GM19099 (cell line): Measurements from ENCODE around the gene BACE2.

Source experiments
- POLR2A ChIP-seq: IDR thresholded peaks from 3 replicates; pipeline ENCODE4 v1.6.1; 2011; ENCODE audit warnings: low read depth; ENCODE audit not compliant: insufficient read length; ENCODE audit errors: extremely low read depth

Gene BACE2

GRCh38 chr21:41213021-41213420 lies 45.1 kb downstream of the BACE2 start:
- TF ChIP-seq POLR2A = no peak

- TF ChIP-seq POLR2A = no peak
Measured at GRCh38 chr21:41215856-41216408, 48.0 kb downstream of the BACE2 start.

- TF ChIP-seq POLR2A = no peak
Measured at GRCh38 chr21:41216486-41216885, 48.5 kb downstream of the BACE2 start.

- TF ChIP-seq POLR2A = no peak
Measured at GRCh38 chr21:41217671-41218385, 49.9 kb downstream of the BACE2 start.

GRCh38 chr21:41219498-41220207 lies 51.7 kb downstream of the BACE2 start:
- TF ChIP-seq POLR2A = no peak

GRCh38 chr21:41220208-41220733 lies 52.3 kb downstream of the BACE2 start:
- TF ChIP-seq POLR2A = no peak

GRCh38 chr21:41222247-41223068 lies 54.5 kb downstream of the BACE2 start:
- no peak for TF ChIP-seq POLR2A

- no peak for TF ChIP-seq POLR2A
Measured at GRCh38 chr21:41226853-41227252, 58.9 kb downstream of the BACE2 start.

GRCh38 chr21:41227357-41228005 lies 59.5 kb downstream of the BACE2 start:
- no peak for TF ChIP-seq POLR2A

GRCh38 chr21:41228006-41228370 lies 60.0 kb downstream of the BACE2 start:
- TF ChIP-seq POLR2A = no peak

GRCh38 chr21:41228492-41228891 lies 60.5 kb downstream of the BACE2 start:
- TF ChIP-seq POLR2A = no peak

GRCh38 chr21:41228958-41229357 lies 61.0 kb downstream of the BACE2 start:
- no peak for TF ChIP-seq POLR2A

GRCh38 chr21:41229509-41230248 lies 61.7 kb downstream of the BACE2 start:
- no peak for TF ChIP-seq POLR2A

- TF ChIP-seq POLR2A = no peak
Measured at GRCh38 chr21:41230497-41230896, 62.5 kb downstream of the BACE2 start.
